Activated CD8-positive, alpha-beta T cell treated with anti-CD3 and anti-CD28 coated beads for 36 hours (primary cell): ENCODE results near the gene EPS15. TPM values are rescaled to one million over a fixed set of nuclear protein-coding genes. Genes with fewer than 3 reads are reported as not detected.

ENCODE experiments used
- ATAC-seq: fragments of 200-7000 bp; cut with Tn5 transposase; one replicate; pipeline ENCODE4 v1.10.0; 2021; ENCODE audit warnings: mild to moderate bottlenecking, moderate library complexity
- CTCF ChIA-PET: fragments of 350-600 bp; sonication (Branson Sonifier 250); formaldehyde crosslinking; loops from one replicate; lab custom pipeline; 2021; ENCODE audit warnings: antibody characterized with exemption; lab: Charles Lee
- POLR2A ChIA-PET: fragments of 350-600 bp; sonication (Branson Sonifier 250); formaldehyde crosslinking; loops from one replicate; lab custom pipeline; 2021; ENCODE audit warnings: antibody characterized with exemption; lab: Charles Lee
- DNase-seq: peaks from one replicate; pipeline ENCODE4 v3.0.0-alpha.2; 2020
- H3K27ac Mint-ChIP-seq: one replicate; pipeline ENCODE4 v1.8.0; 2021; ENCODE audit warnings: mild to moderate bottlenecking, mixed read lengths
- H3K27me3 Mint-ChIP-seq: one replicate; pipeline ENCODE4 v1.8.0; 2021; ENCODE audit warnings: mixed read lengths
- H3K36me3 Mint-ChIP-seq: one replicate; pipeline ENCODE4 v1.8.0; 2021; ENCODE audit warnings: low read depth, mixed read lengths
- H3K4me1 Mint-ChIP-seq: one replicate; pipeline ENCODE4 v1.8.0; 2021; ENCODE audit warnings: low read depth, mixed read lengths
- H3K4me3 Mint-ChIP-seq: one replicate; pipeline ENCODE4 v1.8.0; 2021; ENCODE audit warnings: mild to moderate bottlenecking, moderate library complexity, mixed read lengths
- H3K9me3 Mint-ChIP-seq: one replicate; pipeline ENCODE4 v1.8.0; 2021; ENCODE audit warnings: mixed read lengths
- CTCF ChIP-seq: fragments of 200-600 bp; IDR thresholded peaks from one replicate; pipeline ENCODE4 v1.8.0; 2022; ENCODE audit warnings: antibody characterized with exemption, mild to moderate bottlenecking
- intact Hi-C: fragments of 100-400 bp; cut with micrococcal nuclease; formaldehyde crosslinking; loops from one replicate; pipeline ENCODE4 v1.10.0; 2022
- total RNA-seq, 2 experiments: library from RNA; stranded (reverse); gene quantifications; one replicate each; pipeline ENCODE4 v1.2.3, GENCODE V29; 2021

EPS15 gene
- total RNA-seq, 2 experiments from 2014 or later, result 56.6 to 63.6 TPM

GRCh38 chr1:51380936-51381335, 138.1 kb downstream of the EPS15 start:
- Mint-ChIP-seq H3K4me1 (peaks cover 4% of the 10 kb centered on the region), H3K27ac (no peak overlapping the region), H3K27me3 (no peaks in the 10 kb centered on the region), H3K4me3 (no peak overlapping the region), H3K36me3 (peaks cover 60% of the 10 kb centered on the region), H3K9me3 (peaks cover 7% of the 10 kb centered on the region)
- ATAC-seq (no peak), DNase-seq (no peak)
- POLR2A ChIA-PET, result no interaction called here
- CTCF ChIA-PET, result interaction anchor here (0.6 kb wide), 1 partner anchor 26 kb away, joined by 3 read pairs; no protein-coding TSS in a partner anchor
- intact Hi-C loops, result no loop called here
- TF ChIP-seq CTCF, result no peak

GRCh38 chr1:51378871-51379270, 140.2 kb downstream of the EPS15 start:
- DNase-seq (no peak), ATAC-seq (no peak)
- H3K9me3 Mint-ChIP-seq, result peaks cover 7% of the 10 kb centered on the region
- no peak overlapping the region for H3K4me3 Mint-ChIP-seq
- H3K4me1 Mint-ChIP-seq, result peaks cover 4% of the 10 kb centered on the region
- ChIA-PET POLR2A (no interaction called here), CTCF (no interaction called here)
- intact Hi-C loops, result no loop called here
- no peaks in the 10 kb centered on the region for H3K27me3 Mint-ChIP-seq
- no peak for TF ChIP-seq CTCF
- peaks cover 46% of the 10 kb centered on the region for H3K36me3 Mint-ChIP-seq
- no peak overlapping the region for H3K27ac Mint-ChIP-seq

- H3K36me3 Mint-ChIP-seq, result peaks cover 16% of the 10 kb centered on the region
- intact Hi-C loops, result no loop called here
- ChIA-PET CTCF (interaction anchor here (1.2 kb wide), 1 partner anchor 52 kb away, joined by 3 read pairs; no protein-coding TSS in a partner anchor), POLR2A (no interaction called here)
- no peak overlapping the region for H3K27ac Mint-ChIP-seq
- no peak for ATAC-seq
- no peaks in the 10 kb centered on the region for H3K9me3 Mint-ChIP-seq
- no peaks in the 10 kb centered on the region for H3K4me1 Mint-ChIP-seq
- H3K4me3 Mint-ChIP-seq, result no peak overlapping the region
- no peak for DNase-seq
- no peaks in the 10 kb centered on the region for H3K27me3 Mint-ChIP-seq
- no peak for TF ChIP-seq CTCF
These were observed 145.2 kb downstream of the EPS15 start for GRCh38 chr1:51373898-51374297.

GRCh38 chr1:51372561-51372960, 146.5 kb downstream of the EPS15 start:
- no peaks in the 10 kb centered on the region for H3K9me3 Mint-ChIP-seq
- no peaks in the 10 kb centered on the region for H3K27me3 Mint-ChIP-seq
- no peak for ATAC-seq
- H3K27ac Mint-ChIP-seq, result no peak overlapping the region
- no peak for DNase-seq
- intact Hi-C loops, result no loop called here
- TF ChIP-seq CTCF, result no peak
- no peaks in the 10 kb centered on the region for H3K4me1 Mint-ChIP-seq
- no peak overlapping the region for H3K4me3 Mint-ChIP-seq
- ChIA-PET POLR2A (interaction anchor here (0.5 kb wide), 1 partner anchor 927 kb away, joined by 3 read pairs; no protein-coding TSS in a partner anchor), CTCF (no interaction called here)
- peaks cover 11% of the 10 kb centered on the region for H3K36me3 Mint-ChIP-seq

GRCh38 chr1:51369171-51369570, 149.9 kb downstream of the EPS15 start:
- no peak for DNase-seq
- no peak for ATAC-seq
- H3K36me3 Mint-ChIP-seq, result peaks cover 10% of the 10 kb centered on the region
- CTCF ChIA-PET, result no interaction called here
- POLR2A ChIA-PET, result no interaction called here
- no peaks in the 10 kb centered on the region for H3K9me3 Mint-ChIP-seq
- no peaks in the 10 kb centered on the region for H3K27me3 Mint-ChIP-seq
- no peak overlapping the region for H3K4me3 Mint-ChIP-seq
- intact Hi-C loops, result no loop called here
- TF ChIP-seq CTCF, result no peak
- no peak overlapping the region for H3K27ac Mint-ChIP-seq
- H3K4me1 Mint-ChIP-seq, result no peaks in the 10 kb centered on the region
